SK-N-SH (cell line): ENCODE measurements around the gene TPPP. TPM values are rescaled to one million over a fixed set of nuclear protein-coding genes. Genes with fewer than 3 reads are reported as not detected.

Experiments
- CTCF ChIA-PET: fragments of 300-600, 350-600 bp; formaldehyde crosslinking; extraction: SDS; loops from one replicate; lab custom pipeline; 2021; lab: Yijun Ruan, JAX
- POLR2A ChIA-PET: fragments of 350-600 bp; sonication (Branson Sonifier 250); formaldehyde crosslinking; extraction: SDS; loops from one replicate; lab custom pipeline; 2020; ENCODE audit warnings: antibody characterized with exemption, inconsistent platforms; lab: Yijun Ruan, JAX
- DNase-seq: peaks from one replicate; pipeline ENCODE4 v3.0.0; 2012
- H2AFZ ChIP-seq: fragments of 200-600 bp; sonication (generic); 2 replicates; pipeline ENCODE4 v1.8.1; 2016; ENCODE audit warnings: antibody characterized with exemption, mild to moderate bottlenecking, low read depth
- H3F3A ChIP-seq: fragments of 200-600 bp; sonication (generic); replicated peaks from 2 replicates; pipeline ENCODE3; 2016; ENCODE audit warnings: antibody characterized with exemption, mild to moderate bottlenecking; ENCODE audit not compliant: insufficient read depth
- H3K27ac ChIP-seq, 2 experiments: fragments of 200-500 bp in 1 of 2; fragments of 200-600 bp in 1 of 2; sonication (Bioruptor generic) in 1 of 2; sonication (generic), shearing (Covaris generic) in 1 of 2; 2 replicates each; pipeline versions ENCODE4 v1.5.1 to v1.6.1; 2014 to 2016; ENCODE audit warnings: low read depth in 2 of 2, inconsistent platforms in 1 of 2, low read length in 1 of 2, mild to moderate bottlenecking in 1 of 2, mixed read lengths in 1 of 2
- H3K27me3 ChIP-seq: fragments of 200-600 bp; sonication (generic), shearing (Covaris generic); 2 replicates; pipeline ENCODE4 v1.6.1; 2016; ENCODE audit warnings: mixed run types; ENCODE audit not compliant: insufficient read depth
- H3K36me3 ChIP-seq, 2 experiments: fragments of 200-500 bp in 1 of 2; fragments of 200-600 bp in 1 of 2; sonication (Bioruptor generic) in 1 of 2; sonication (generic) in 1 of 2; replicated peaks in 1 of 2; 2 replicates each; pipeline versions ENCODE3 to v1.5.1; 2014 to 2016; ENCODE audit warnings: low read length in 1 of 2, mild to moderate bottlenecking in 1 of 2; ENCODE audit not compliant: insufficient read depth in 2 of 2, control insufficient read depth in 1 of 2
- H3K4me1 ChIP-seq, 2 experiments: fragments of 200-500 bp in 1 of 2; fragments of 200-600 bp in 1 of 2; sonication (Bioruptor generic) in 1 of 2; sonication (generic), shearing (Covaris generic) in 1 of 2; 2 replicates each; pipeline versions ENCODE4 v1.5.1 to v1.6.1; 2014 to 2016; ENCODE audit warnings: low read depth in 1 of 2, low read length in 1 of 2, mixed run types in 1 of 2; ENCODE audit not compliant: insufficient read depth in 2 of 2, control insufficient read depth in 1 of 2
- H3K4me2 ChIP-seq: fragments of 200-600 bp; sonication (generic), shearing (Covaris generic); 2 replicates; pipeline ENCODE4 v1.6.1; 2017; ENCODE audit warnings: mixed run types
- H3K4me3 ChIP-seq, 2 experiments: fragments of 200-500 bp in 1 of 2; fragments of 200-600 bp in 1 of 2; sonication (Bioruptor generic) in 1 of 2; sonication (generic), shearing (Covaris generic) in 1 of 2; 2 replicates each; pipeline versions ENCODE4 v1.5.1 to v1.8.1; 2014 to 2016; ENCODE audit warnings: low read depth in 2 of 2, inconsistent platforms in 1 of 2, low read length in 1 of 2, mild to moderate bottlenecking in 1 of 2, mixed read lengths in 1 of 2, moderate library complexity in 1 of 2
- H3K79me2 ChIP-seq: fragments of 200-600 bp; sonication (generic); 2 replicates; pipeline ENCODE4 v1.8.1; 2017; ENCODE audit warnings: mild to moderate bottlenecking; ENCODE audit not compliant: insufficient read depth
- H3K9ac ChIP-seq: fragments of 200-600 bp; sonication (generic); 2 replicates; pipeline ENCODE4 v1.6.1; 2017; ENCODE audit warnings: mixed run types
- H3K9me2 ChIP-seq: fragments of 200-600 bp; sonication (generic); 2 replicates; pipeline ENCODE4 v1.6.1; 2017; ENCODE audit warnings: mixed run types
- H3K9me3 ChIP-seq: fragments of 200-600 bp; sonication (generic); 2 replicates; pipeline ENCODE4 v1.6.1; 2017; ENCODE audit warnings: mixed run types, mild to moderate bottlenecking, moderate library complexity
- H4K20me1 ChIP-seq: fragments of 200-600 bp; sonication (generic); 2 replicates; pipeline ENCODE4 v1.6.1; 2017; ENCODE audit warnings: mild to moderate bottlenecking, mixed run types; ENCODE audit not compliant: insufficient read depth
- CHD2 ChIP-seq: fragments of 150-350 bp; IDR thresholded peaks from 2 replicates; pipeline ENCODE4 v1.6.1; 2018; ENCODE audit warnings: low read length; ENCODE audit not compliant: partially characterized antibody
- EP300 ChIP-seq, 2 experiments: IDR thresholded peaks; 2 replicates each; pipeline versions ENCODE4 v1.4.0 to v1.6.1; 2012; ENCODE audit warnings: borderline replicate concordance in 1 of 2, low read depth in 1 of 2, low read length in 1 of 2
- FOXJ3 ChIP-seq: sonication (generic); formaldehyde crosslinking; IDR thresholded peaks from 2 replicates; pipeline ENCODE4 v1.5.1; 2020; ENCODE audit warnings: mild to moderate bottlenecking, missing genetic modification reagents
- FOXM1 ChIP-seq: IDR thresholded peaks from 2 replicates; pipeline ENCODE4 v1.4.0; 2012; ENCODE audit warnings: low read depth, mild to moderate bottlenecking
- JUND ChIP-seq: IDR thresholded peaks from 2 replicates; pipeline ENCODE4 v1.4.0; 2012
- NRF1 ChIP-seq: IDR thresholded peaks from 2 replicates; pipeline ENCODE4 v1.6.1; 2012; ENCODE audit warnings: low read depth, mild to moderate bottlenecking, low read length
- POLR2AphosphoS5 ChIP-seq: IDR thresholded peaks from 2 replicates; pipeline ENCODE4 v1.6.1; 2012; ENCODE audit warnings: low read depth, low read length
- RAD21 ChIP-seq: IDR thresholded peaks from 2 replicates; pipeline ENCODE4 v1.6.1; 2012; ENCODE audit warnings: mild to moderate bottlenecking, low read length
- RCOR1 ChIP-seq: fragments of 150-350 bp; IDR thresholded peaks from 2 replicates; pipeline ENCODE4 v1.6.1; 2017; ENCODE audit warnings: antibody characterized with exemption, low read length
- RXRA ChIP-seq: IDR thresholded peaks from 2 replicates; pipeline ENCODE4 v1.4.0; 2012; ENCODE audit warnings: low read depth, mild to moderate bottlenecking, borderline replicate concordance
- SIN3A ChIP-seq: IDR thresholded peaks from 2 replicates; pipeline ENCODE4 v1.6.1; 2012; ENCODE audit warnings: low read depth, mild to moderate bottlenecking, low read length, moderate library complexity, borderline replicate concordance
- SMC3 ChIP-seq: IDR thresholded peaks from 2 replicates; pipeline ENCODE4 v1.6.1; 2012; ENCODE audit warnings: low read depth, low read length, improper control_type of control experiment
- TAF1 ChIP-seq: IDR thresholded peaks from 2 replicates; pipeline ENCODE4 v1.6.1; 2012; ENCODE audit warnings: low read depth, mild to moderate bottlenecking, low read length, moderate library complexity, borderline replicate concordance
- TCF12 ChIP-seq: IDR thresholded peaks from 2 replicates; pipeline ENCODE4 v1.4.0; 2012
- TEAD4 ChIP-seq: IDR thresholded peaks from 2 replicates; pipeline ENCODE4 v1.4.0; 2012; ENCODE audit warnings: mild to moderate bottlenecking, borderline replicate concordance; ENCODE audit not compliant: insufficient read depth
- WGBS: methylation state at CpG from one replicate; pipeline ENCODE4 v1.1.6; 2017; ENCODE audit warnings: low lambda C conversion rate; 5-methylcytosine and 5-hydroxymethylcytosine counted together
- polyA plus RNA-seq, 3 experiments: library from polyadenylated mRNA; depleted of rRNA; stranded (reverse); fragments of >200 nt; gene quantifications; 2 replicates each; pipeline ENCODE4 v1.2.3, GENCODE V29; 2012
- TF ChIP-seq, protein P1 (sequence below): IDR thresholded peaks from 2 replicates; pipeline ENCODE4; 2012
- TF ChIP-seq, protein P2 (sequence below): fragments of 150-350 bp; IDR thresholded peaks from 2 replicates; pipeline ENCODE4 v1.6.1; 2017; ENCODE audit warnings: antibody characterized with exemption, low read length, low read depth, borderline replicate concordance
- TF ChIP-seq, protein P3 (sequence below): IDR thresholded peaks from 2 replicates; pipeline ENCODE4 v1.4.0; 2012; ENCODE audit warnings: low read depth, borderline replicate concordance
- TF ChIP-seq, protein P4 (sequence below): fragments of 150-350 bp; IDR thresholded peaks from 2 replicates; pipeline ENCODE4 v1.6.1; 2016; ENCODE audit warnings: mild to moderate bottlenecking, low read depth, low read length

Gene TPPP
- polyA plus RNA-seq, 1 of the 3 experiments (the other 2 are of a cell fraction): 0.05 TPM

DNA sequence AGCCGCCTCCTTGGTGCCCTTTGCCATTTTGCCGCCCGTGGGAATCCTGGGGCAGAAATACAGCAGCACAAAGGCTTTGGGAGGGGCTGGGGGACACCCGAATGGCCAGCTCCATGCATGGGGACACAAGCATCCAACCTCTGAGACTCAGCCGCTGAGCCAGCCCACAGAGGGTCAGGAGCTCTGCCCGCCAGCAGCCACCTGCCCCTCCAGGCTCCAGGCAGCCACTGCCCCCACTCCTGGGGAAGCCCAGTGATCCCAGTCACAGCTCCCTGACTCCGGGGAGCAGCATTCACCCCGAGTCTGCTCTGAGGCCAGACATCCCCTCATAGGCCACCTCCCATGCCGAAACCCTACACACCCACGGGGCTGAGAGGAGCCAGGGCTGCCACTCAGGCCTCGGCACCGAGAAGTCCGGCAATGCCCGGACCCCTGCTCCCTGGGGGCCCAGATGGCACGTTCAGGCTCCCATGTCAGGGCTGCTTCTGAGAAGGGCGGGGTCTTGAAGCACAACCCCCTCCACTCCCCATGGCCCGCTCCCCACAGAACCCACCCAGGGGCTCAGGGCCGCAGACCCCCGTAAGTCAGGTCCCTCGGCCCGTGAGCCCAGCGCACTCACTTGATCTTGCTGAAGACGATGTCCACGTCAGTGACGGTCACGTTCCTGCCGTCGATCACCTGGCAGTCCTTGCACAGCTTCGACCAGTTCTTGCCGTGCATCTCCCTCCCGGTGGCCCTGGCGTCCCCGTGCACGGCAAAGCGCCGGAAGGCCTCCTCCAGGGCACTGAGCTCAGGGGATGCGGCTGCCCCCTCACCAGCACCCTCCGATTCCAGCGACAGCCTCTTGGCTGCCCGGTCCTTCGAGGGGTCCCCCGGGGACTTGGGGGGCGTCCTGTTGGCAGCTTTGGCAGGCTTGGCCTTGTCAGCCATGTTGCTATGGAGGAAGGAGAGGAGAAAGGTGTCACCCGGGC lies 15.7 kb downstream of the TPPP start:
- Histone ChIP-seq H3K4me1 (peaks cover 4 to 11% of the 10 kb centered on the region in 2 experiments; a peak in 2 of 4 replicates), H2AFZ (no peak overlapping the region), H3K9me2 (no peaks in the 10 kb centered on the region), H4K20me1 (no peaks in the 10 kb centered on the region), H3K79me2 (no peaks in the 10 kb centered on the region), H3K36me3 (no peaks in the 10 kb centered on the region), H3K27ac (no peak overlapping the region), H3K9me3 (no peaks in the 10 kb centered on the region), H3K9ac (no peak overlapping the region)
- ChIA-PET POLR2A (no interaction called here), CTCF (interaction anchor here (1.7 kb wide), 1 partner anchor 226 kb away, joined by 4 read pairs; no protein-coding TSS in a partner anchor)
- DNase-seq: no peak
- TF ChIP-seq RXRA: no peak
- TF ChIP-seq FOXJ3 (CRISPR knock-in tag): no peak
- no peak for TF ChIP-seq POLR2AphosphoS5
- TF ChIP-seq RAD21: no peak
- no peak for TF ChIP-seq EP300 (IDR thresholded peaks at IDR 0.05; ENCODE audit: borderline replicate concordance in 1 of 2, low read depth in 1 of 2, low read length in 1 of 2)
- TF ChIP-seq, protein P1, sequence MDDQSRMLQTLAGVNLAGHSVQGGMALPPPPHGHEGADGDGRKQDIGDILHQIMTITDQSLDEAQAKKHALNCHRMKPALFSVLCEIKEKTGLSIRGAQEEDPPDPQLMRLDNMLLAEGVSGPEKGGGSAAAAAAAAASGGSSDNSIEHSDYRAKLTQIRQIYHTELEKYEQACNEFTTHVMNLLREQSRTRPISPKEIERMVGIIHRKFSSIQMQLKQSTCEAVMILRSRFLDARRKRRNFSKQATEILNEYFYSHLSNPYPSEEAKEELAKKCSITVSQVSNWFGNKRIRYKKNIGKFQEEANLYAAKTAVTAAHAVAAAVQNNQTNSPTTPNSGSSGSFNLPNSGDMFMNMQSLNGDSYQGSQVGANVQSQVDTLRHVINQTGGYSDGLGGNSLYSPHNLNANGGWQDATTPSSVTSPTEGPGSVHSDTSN: no peak
- TF ChIP-seq TEAD4: no peak
- TF ChIP-seq, protein P2, sequence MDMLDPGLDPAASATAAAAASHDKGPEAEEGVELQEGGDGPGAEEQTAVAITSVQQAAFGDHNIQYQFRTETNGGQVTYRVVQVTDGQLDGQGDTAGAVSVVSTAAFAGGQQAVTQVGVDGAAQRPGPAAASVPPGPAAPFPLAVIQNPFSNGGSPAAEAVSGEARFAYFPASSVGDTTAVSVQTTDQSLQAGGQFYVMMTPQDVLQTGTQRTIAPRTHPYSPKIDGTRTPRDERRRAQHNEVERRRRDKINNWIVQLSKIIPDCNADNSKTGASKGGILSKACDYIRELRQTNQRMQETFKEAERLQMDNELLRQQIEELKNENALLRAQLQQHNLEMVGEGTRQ: no peak
- no peak for TF ChIP-seq SMC3
- TF ChIP-seq NRF1: no peak
- TF ChIP-seq FOXM1: no peak
- no peak for TF ChIP-seq JUND
- no peak for TF ChIP-seq TAF1
- TF ChIP-seq, protein P3, sequence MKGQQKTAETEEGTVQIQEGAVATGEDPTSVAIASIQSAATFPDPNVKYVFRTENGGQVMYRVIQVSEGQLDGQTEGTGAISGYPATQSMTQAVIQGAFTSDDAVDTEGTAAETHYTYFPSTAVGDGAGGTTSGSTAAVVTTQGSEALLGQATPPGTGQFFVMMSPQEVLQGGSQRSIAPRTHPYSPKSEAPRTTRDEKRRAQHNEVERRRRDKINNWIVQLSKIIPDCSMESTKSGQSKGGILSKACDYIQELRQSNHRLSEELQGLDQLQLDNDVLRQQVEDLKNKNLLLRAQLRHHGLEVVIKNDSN: no peak
- TF ChIP-seq CHD2: no peak
- TF ChIP-seq TCF12: no peak
- TF ChIP-seq SIN3A: no peak
- TF ChIP-seq, protein P4, sequence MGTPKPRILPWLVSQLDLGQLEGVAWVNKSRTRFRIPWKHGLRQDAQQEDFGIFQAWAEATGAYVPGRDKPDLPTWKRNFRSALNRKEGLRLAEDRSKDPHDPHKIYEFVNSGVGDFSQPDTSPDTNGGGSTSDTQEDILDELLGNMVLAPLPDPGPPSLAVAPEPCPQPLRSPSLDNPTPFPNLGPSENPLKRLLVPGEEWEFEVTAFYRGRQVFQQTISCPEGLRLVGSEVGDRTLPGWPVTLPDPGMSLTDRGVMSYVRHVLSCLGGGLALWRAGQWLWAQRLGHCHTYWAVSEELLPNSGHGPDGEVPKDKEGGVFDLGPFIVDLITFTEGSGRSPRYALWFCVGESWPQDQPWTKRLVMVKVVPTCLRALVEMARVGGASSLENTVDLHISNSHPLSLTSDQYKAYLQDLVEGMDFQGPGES: no peak
- no peak for TF ChIP-seq RCOR1
- TF ChIP-seq, all 33 proteins: peak for 0
- Histone ChIP-seq H3F3A (no peaks in the 10 kb centered on the region), H3K4me2 (no peak overlapping the region), H3K27me3 (no peaks in the 10 kb centered on the region), H3K4me3 (no peak overlapping the region)
- 84% methylated on average over 24 of the region's 44 CpGs for WGBS
